IMR-90 (cell line): ENCODE results near the gene TAF11L11. TPM values are rescaled to one million over a fixed set of nuclear protein-coding genes. Genes with fewer than 3 reads are reported as not detected.
"Not testable (repeated sequence)": the region's sequence is repeated elsewhere in the genome, so short reads cannot be mapped to it uniquely, and the experiment has no call there.

Experiments used
- ATAC-seq: fragments of 200-7000 bp; cut with Tn5 transposase; 2 replicates; pipeline ENCODE4 v1.9.1; 2020; ENCODE audit warnings: low read depth, mild to moderate bottlenecking, moderate library complexity
- BruUV-seq: library from RNA; stranded (reverse); fragments of 400-500 nt; replicated peaks from 2 replicates; lab custom pipeline; 2021; lab: Mats Ljungman, UMichigan
- CTCF ChIA-PET: fragments of 300-600 bp; formaldehyde crosslinking; extraction: SDS; loops from one replicate; lab custom pipeline; 2021; ENCODE audit warnings: antibody characterized with exemption; lab: Yijun Ruan, JAX
- POLR2A ChIA-PET: fragments of 300-600 bp; sonication (Branson Sonifier 250); formaldehyde crosslinking; loops from one replicate; lab custom pipeline; 2022; ENCODE audit warnings: antibody characterized with exemption; ENCODE audit not compliant: unreplicated experiment; lab: Charles Lee
- DNase-seq: peaks from one replicate; pipeline ENCODE4 v3.0.0; 2013
- H2AFZ ChIP-seq: replicated peaks from 2 replicates; pipeline ENCODE3; 2013; ENCODE audit warnings: low read length, mild to moderate bottlenecking; ENCODE audit not compliant: poor library complexity
- H2AK5ac ChIP-seq: 2 replicates; pipeline ENCODE4 v1.6.1; 2013; ENCODE audit warnings: low read depth, low read length, inconsistent platforms
- H2AK9ac ChIP-seq: replicated peaks from 2 replicates; pipeline ENCODE3; 2013; ENCODE audit warnings: mild to moderate bottlenecking, low read depth, low read length, moderate library complexity; ENCODE audit not compliant: poor library complexity
- H2BK120ac ChIP-seq: 2 replicates; pipeline ENCODE4 v1.6.1; 2013; ENCODE audit warnings: low read depth, low read length, inconsistent platforms
- H2BK15ac ChIP-seq: 3 replicates; pipeline ENCODE4 v1.6.1; 2013; ENCODE audit warnings: low read depth, low read length, inconsistent platforms
- H2BK20ac ChIP-seq: 2 replicates; pipeline ENCODE4 v1.6.1; 2013; ENCODE audit warnings: low read depth, mild to moderate bottlenecking, inconsistent platforms, low read length, moderate library complexity
- H2BK5ac ChIP-seq: 2 replicates; pipeline ENCODE4 v1.6.1; 2013; ENCODE audit warnings: mild to moderate bottlenecking, low read depth, low read length, inconsistent platforms; ENCODE audit not compliant: poor library complexity, severe bottlenecking
- H3K14ac ChIP-seq: replicated peaks from 2 replicates; pipeline ENCODE4 v1.6.1; 2013; ENCODE audit warnings: low read depth, low read length, inconsistent platforms
- H3K18ac ChIP-seq: 2 replicates; pipeline ENCODE4 v1.6.1; 2013; ENCODE audit warnings: low read depth, low read length, control low read depth
- H3K23ac ChIP-seq: 2 replicates; pipeline ENCODE4 v1.6.1; 2013; ENCODE audit warnings: low read depth, low read length, inconsistent platforms
- H3K27ac ChIP-seq: 2 replicates; pipeline ENCODE4 v1.5.1; 2013; ENCODE audit warnings: mild to moderate bottlenecking, control low read depth, low read length; ENCODE audit not compliant: insufficient read depth
- H3K27me3 ChIP-seq: 2 replicates; pipeline ENCODE4 v1.6.1; 2013; ENCODE audit warnings: low read length; ENCODE audit not compliant: control insufficient read depth, insufficient read depth
- H3K36me3 ChIP-seq: 2 replicates; pipeline ENCODE4 v1.6.1; 2013; ENCODE audit warnings: low read length, mixed read lengths; ENCODE audit not compliant: control insufficient read depth, insufficient read depth
- H3K4ac ChIP-seq: 2 replicates; pipeline ENCODE4 v1.6.1; 2013; ENCODE audit warnings: low read depth, low read length, inconsistent platforms
- H3K4me1 ChIP-seq: 2 replicates; pipeline ENCODE4 v1.6.1; 2013; ENCODE audit warnings: low read length, mixed read lengths; ENCODE audit not compliant: control insufficient read depth, insufficient read depth
- H3K4me2 ChIP-seq: 2 replicates; pipeline ENCODE4 v1.6.1; 2013; ENCODE audit warnings: low read depth, mild to moderate bottlenecking, control low read depth, low read length, moderate library complexity
- H3K4me3 ChIP-seq: 2 replicates; pipeline ENCODE4 v1.5.1; 2013; ENCODE audit warnings: low read depth, mild to moderate bottlenecking, control low read depth, low read length, moderate library complexity; ENCODE audit not compliant: insufficient read depth
- H3K56ac ChIP-seq: 2 replicates; pipeline ENCODE4 v1.6.1; 2013; ENCODE audit warnings: low read length, inconsistent platforms; ENCODE audit not compliant: insufficient read depth; ENCODE audit errors: extremely low read depth
- H3K79me1 ChIP-seq, 2 experiments: 2 replicates each; pipeline ENCODE4 v1.6.1; 2013; ENCODE audit warnings: low read length in 2 of 2, inconsistent platforms in 1 of 2, low read depth in 1 of 2
- H3K9ac ChIP-seq: 2 replicates; pipeline ENCODE4 v1.6.1; 2013; ENCODE audit warnings: low read depth, low read length, control low read depth
- H3K9me1 ChIP-seq: 2 replicates; pipeline ENCODE4 v1.6.1; 2013; ENCODE audit warnings: low read length, inconsistent platforms; ENCODE audit not compliant: insufficient read depth
- H3K9me3 ChIP-seq: 2 replicates; pipeline ENCODE4 v1.6.1; 2013; ENCODE audit warnings: low read length; ENCODE audit not compliant: control insufficient read depth, insufficient read depth
- H4K20me1 ChIP-seq: 2 replicates; pipeline ENCODE4 v1.6.1; 2013; ENCODE audit warnings: low read length, inconsistent platforms; ENCODE audit not compliant: insufficient read depth
- H4K5ac ChIP-seq: 2 replicates; pipeline ENCODE4 v1.6.1; 2013; ENCODE audit warnings: mild to moderate bottlenecking, low read depth, low read length, control low read depth
- H4K8ac ChIP-seq, 2 experiments: 2 replicates each; pipeline ENCODE4 v1.6.1; 2013; ENCODE audit warnings: low read depth in 2 of 2, low read length in 2 of 2, control low read depth in 1 of 2, inconsistent platforms in 1 of 2
- H4K91ac ChIP-seq: 2 replicates; pipeline ENCODE4 v1.6.1; 2013; ENCODE audit warnings: low read depth, low read length, inconsistent platforms; ENCODE audit not compliant: insufficient read depth
- WGBS, 2 experiments: methylation state at CpG; one replicate each; pipeline versions ENCODE4 v1.1.5 to v1.1.7; 2013; ENCODE audit warnings: missing lambda C conversion rate in 2 of 2; ENCODE audit not compliant: insufficient read length in 1 of 2; ENCODE audit errors: extremely low coverage in 2 of 2; 5-methylcytosine and 5-hydroxymethylcytosine counted together
- dilution Hi-C: fragments of 300-500 bp; cut with HindIII; formaldehyde crosslinking; loops from one replicate; pipeline ENCODE4 v1.14.3; 2018; ENCODE audit warnings: low sequenced_read_pairs; ENCODE audit not compliant: unreplicated experiment
- in situ Hi-C: fragments of 300-500 bp; cut with MboI; formaldehyde crosslinking; loops from 3 replicates; pipeline ENCODE4 v1.14.3; 2019; ENCODE audit warnings: low sequenced_read_pairs, inconsistent platforms, mixed read lengths
- intact Hi-C: fragments of 100-400 bp; cut with micrococcal nuclease; formaldehyde crosslinking; loops from 2 replicates; pipeline ENCODE4 v1.10.0; 2022
- polyA plus RNA-seq, 3 experiments: library from polyadenylated mRNA; depleted of rRNA; stranded (reverse); fragments of >200 nt; gene quantifications; 2 replicates each; pipeline ENCODE4 v1.2.3, GENCODE V29; 2012; ENCODE audit warnings: low replicate concordance in 1 of 3
- total RNA-seq: library from RNA; depleted of rRNA; stranded (reverse); fragments of >200 nt; gene quantifications from 2 replicates; pipeline ENCODE4 v1.2.3, GENCODE V29; 2012

Gene TAF11L11
- total and polyA plus RNA-seq, 2 of the 4 experiments (the other 2 are of a cell fraction): not detected

DNA sequence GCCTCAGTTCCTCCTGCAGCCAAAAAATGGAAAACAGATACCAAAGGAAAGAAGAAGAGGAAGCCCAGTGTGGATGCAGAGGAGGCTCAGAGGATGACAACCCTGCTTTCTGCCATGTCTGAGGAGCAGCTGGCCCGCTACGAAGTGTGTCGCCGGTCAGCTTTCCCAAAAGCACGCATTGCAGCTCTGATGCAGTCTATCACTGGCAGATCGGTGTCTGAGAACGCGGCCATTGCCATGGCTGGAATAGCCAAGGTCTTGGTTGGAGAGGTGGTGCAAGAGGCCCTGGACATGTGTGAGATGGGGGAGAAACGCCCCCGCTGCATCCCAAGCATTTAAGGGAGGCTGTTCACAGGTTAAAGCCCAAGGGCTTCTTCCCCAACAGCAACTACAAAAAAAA, 45.2 kb downstream of the TAF11L11 start:
- 95% methylated on average over 4 of the region's 10 CpGs; no CpG with 5 or more reads in 1 of the 2 experiments for WGBS, 2 experiments
- H4K5ac ChIP-seq, H3K27me3 ChIP-seq, H3K23ac ChIP-seq, CTCF ChIA-PET, dilution Hi-C loops, H3K56ac ChIP-seq, H3K4me1 ChIP-seq, H3K18ac ChIP-seq, H3K9me1 ChIP-seq, H3K9me3 ChIP-seq, H3K9ac ChIP-seq, in situ Hi-C loops, H2AK5ac ChIP-seq, H2AK9ac ChIP-seq, H3K4ac ChIP-seq, H3K4me2 ChIP-seq, H4K8ac ChIP-seq, ATAC-seq, H3K14ac ChIP-seq, H3K4me3 ChIP-seq, H2BK5ac ChIP-seq, POLR2A ChIA-PET, H2BK120ac ChIP-seq, H4K91ac ChIP-seq, H3K27ac ChIP-seq, H2BK20ac ChIP-seq, H3K36me3 ChIP-seq, H3K79me1 ChIP-seq, BruUV-seq, H4K20me1 ChIP-seq, H2AFZ ChIP-seq, H2BK15ac ChIP-seq, DNase-seq: not testable (repeated sequence)
- intact Hi-C loops: loop anchor here (10.0 kb wide), 1 partner anchor 364 kb away; no protein-coding TSS in a partner anchor

GRCh38 chr5:17655201-17655759, 51.3 kb downstream of the TAF11L11 start:
- CTCF ChIA-PET, ATAC-seq: not testable (repeated sequence)

More at GRCh38 chr5:17655201-17655759, 51.3 kb downstream of the TAF11L11 start:
- DNase-seq, H3K56ac ChIP-seq, H2AK9ac ChIP-seq, H2BK120ac ChIP-seq, POLR2A ChIA-PET, H3K79me1 ChIP-seq, intact Hi-C loops, H3K27me3 ChIP-seq, H2AFZ ChIP-seq, H3K4me2 ChIP-seq, H4K91ac ChIP-seq, H3K14ac ChIP-seq, BruUV-seq, H3K36me3 ChIP-seq, H4K5ac ChIP-seq, H3K4me3 ChIP-seq, H3K9ac ChIP-seq, H3K9me3 ChIP-seq, H4K20me1 ChIP-seq, H4K8ac ChIP-seq, H3K9me1 ChIP-seq, in situ Hi-C loops, H3K18ac ChIP-seq, H3K23ac ChIP-seq, dilution Hi-C loops, H2BK15ac ChIP-seq, H2AK5ac ChIP-seq, H2BK5ac ChIP-seq, H3K4ac ChIP-seq, H3K4me1 ChIP-seq, H2BK20ac ChIP-seq, H3K27ac ChIP-seq: not testable (repeated sequence)
- 94% methylated on average over 10 of the region's 32 CpGs; no CpG with 5 or more reads in 1 of the 2 experiments for WGBS, 2 experiments
